ENCODE results near the gene FUOM. TPM values are rescaled to one million over a fixed set of nuclear protein-coding genes. Genes with fewer than 3 reads are reported as not detected.
"Not testable (repeated sequence)": the region's sequence is repeated elsewhere in the genome, so short reads cannot be mapped to it uniquely, and the experiment has no call there.

FUOM gene
- total RNA-seq, 1 donor from 2014 or later = 75.5 TPM

GRCh38 chr10:133379152-133379800, 21.5 kb upstream of the FUOM start, which contains the start of gene PAOX:
Gene PAOX (plus strand): TSS chr10:133379262. CDS start chr10:133379317, 55 bp downstream.
- no peak for TF ChIP-seq CTCF (conservative IDR thresholded peaks at IDR 0.05; ENCODE audit: low read depth, low read length)
- DNase-seq (ENCODE audit: low read depth) = no peak
- H3K4me3 ChIP-seq (ENCODE audit: low read depth, low read length) = peak within 1 kb of the TSS; percentile 80

GRCh38 chr10:133378251-133379096, 20.7 kb upstream of the FUOM start:
- H3K4me3 ChIP-seq (ENCODE audit: low read depth, low read length) = peak overlapping the region; percentile 80
- DNase-seq (ENCODE audit: low read depth) = no peak
- TF ChIP-seq CTCF (conservative IDR thresholded peaks at IDR 0.05; ENCODE audit: low read depth, low read length) = no peak

- no peak for TF ChIP-seq CTCF (conservative IDR thresholded peaks at IDR 0.05; ENCODE audit: low read depth, low read length)
- H3K4me3 ChIP-seq (ENCODE audit: low read depth, low read length) = peak overlapping the region; percentile 80
These were observed 20.0 kb upstream of the FUOM start for GRCh38 chr10:133377818-133378250.

DNA sequence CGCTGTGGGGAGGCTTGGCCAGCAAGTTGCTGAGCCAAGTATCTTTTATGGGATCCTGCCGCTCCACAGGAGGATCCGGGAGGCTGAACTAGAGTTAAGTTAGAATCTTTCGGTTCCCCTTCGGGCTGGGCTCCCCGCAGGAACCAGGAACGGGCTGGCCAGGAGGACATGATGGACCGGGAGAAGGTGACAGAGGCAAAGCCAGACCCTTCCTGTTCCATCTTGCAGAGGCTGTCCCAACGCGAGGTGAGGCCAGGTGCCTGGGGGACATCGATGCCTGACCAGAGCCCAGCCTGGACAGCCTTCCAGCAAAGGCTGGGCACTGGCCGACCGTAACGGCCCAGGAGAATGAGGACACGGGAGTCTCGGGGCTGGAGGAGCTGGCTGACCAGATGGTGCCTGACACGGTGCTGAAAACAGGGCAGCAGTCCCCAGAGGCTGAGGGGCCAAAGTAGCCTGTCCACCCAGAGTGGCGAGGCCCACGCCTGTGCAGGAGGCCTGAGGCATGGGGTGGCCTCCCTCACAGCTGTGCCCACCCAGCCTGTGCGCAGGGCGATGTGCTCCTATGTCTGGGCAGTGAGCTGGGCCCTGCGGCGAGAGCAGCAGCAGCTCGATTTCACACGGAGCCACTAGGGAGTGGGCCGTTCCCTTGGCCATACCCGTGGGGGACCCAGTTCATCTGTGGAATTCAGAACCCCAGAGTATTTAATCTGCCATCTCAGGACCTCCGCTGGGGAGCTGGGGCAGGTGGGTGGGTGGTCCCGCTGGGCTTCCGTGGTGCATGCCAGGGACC, 19.4 kb upstream of the FUOM start:
- no peak for TF ChIP-seq CTCF (conservative IDR thresholded peaks at IDR 0.05; ENCODE audit: low read depth, low read length)
- no peak for DNase-seq (ENCODE audit: low read depth)
- H3K4me3 ChIP-seq (ENCODE audit: low read depth, low read length) = no peak overlapping the region

More at GRCh38 chr10:133377818-133378250, 20.0 kb upstream of the FUOM start:
- DNase-seq (ENCODE audit: low read depth) = no peak

- not testable (repeated sequence) for H3K4me3 ChIP-seq (ENCODE audit: low read depth, low read length)
These were observed 18.4 kb upstream of the FUOM start for GRCh38 chr10:133376183-133376582.

DNA sequence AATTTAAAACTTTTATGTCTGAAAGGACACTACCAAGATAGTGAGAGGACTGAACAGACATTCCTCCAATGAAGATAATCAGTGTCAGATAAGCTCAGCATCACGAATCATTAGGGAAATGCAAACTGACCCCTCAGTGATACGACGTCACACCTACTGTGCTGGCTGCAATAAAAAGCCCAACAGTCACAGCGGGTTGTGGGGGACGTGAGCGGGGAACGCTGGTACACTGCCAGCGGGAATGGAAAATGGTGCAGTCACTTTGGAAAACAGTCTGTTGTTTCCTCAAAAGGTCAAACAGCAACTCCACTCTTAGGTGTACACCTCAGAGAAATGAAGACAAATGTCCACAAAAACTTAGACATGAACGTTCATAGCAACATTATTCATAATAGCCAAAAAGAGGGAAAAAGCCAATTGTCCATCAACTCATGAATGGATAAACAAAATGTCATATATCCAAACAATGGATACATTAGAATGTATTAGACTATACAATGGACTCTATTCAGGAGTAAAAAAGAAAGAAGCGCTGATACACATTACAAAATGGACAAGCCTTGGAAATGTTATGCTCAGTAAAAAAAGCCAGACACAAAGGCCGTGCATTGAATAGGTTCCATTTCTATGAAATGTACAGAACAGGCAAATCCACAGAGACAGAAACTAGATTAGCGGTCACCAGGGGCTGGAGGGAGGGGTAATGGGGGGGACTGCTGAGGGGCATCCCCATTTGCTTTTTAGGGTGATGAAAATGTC, 17.7 kb upstream of the FUOM start:
- DNase-seq (ENCODE audit: low read depth) = no peak
- TF ChIP-seq CTCF (conservative IDR thresholded peaks at IDR 0.05; ENCODE audit: low read depth, low read length) = no peak
- H3K4me3 ChIP-seq (ENCODE audit: low read depth, low read length) = no peak overlapping the region

More at GRCh38 chr10:133376183-133376582, 18.4 kb upstream of the FUOM start:
- not testable (repeated sequence) for DNase-seq (ENCODE audit: low read depth)

All from epithelial cell of proximal tubule (primary cell).